SK-N-SH (cell line): Measurements from ENCODE around the gene PTPRF. TPM values are rescaled to one million over a fixed set of nuclear protein-coding genes. Genes with fewer than 3 reads are reported as not detected.

ENCODE experiments used
- CTCF ChIA-PET: fragments of 300-600, 350-600 bp; formaldehyde crosslinking; extraction: SDS; loops from one replicate; lab custom pipeline; 2021; lab: Yijun Ruan, JAX
- POLR2A ChIA-PET: fragments of 350-600 bp; sonication (Branson Sonifier 250); formaldehyde crosslinking; extraction: SDS; loops from one replicate; lab custom pipeline; 2020; ENCODE audit warnings: antibody characterized with exemption, inconsistent platforms; lab: Yijun Ruan, JAX
- DNase-seq: peaks from one replicate; pipeline ENCODE4 v3.0.0; 2012
- H2AFZ ChIP-seq: fragments of 200-600 bp; sonication (generic); 2 replicates; pipeline ENCODE4 v1.8.1; 2016; ENCODE audit warnings: antibody characterized with exemption, mild to moderate bottlenecking, low read depth
- H3F3A ChIP-seq: fragments of 200-600 bp; sonication (generic); replicated peaks from 2 replicates; pipeline ENCODE3; 2016; ENCODE audit warnings: antibody characterized with exemption, mild to moderate bottlenecking; ENCODE audit not compliant: insufficient read depth
- H3K27ac ChIP-seq, 2 experiments: fragments of 200-500 bp in 1 of 2; fragments of 200-600 bp in 1 of 2; sonication (Bioruptor generic) in 1 of 2; sonication (generic), shearing (Covaris generic) in 1 of 2; 2 replicates each; pipeline versions ENCODE4 v1.5.1 to v1.6.1; 2014 to 2016; ENCODE audit warnings: low read depth in 2 of 2, inconsistent platforms in 1 of 2, low read length in 1 of 2, mild to moderate bottlenecking in 1 of 2, mixed read lengths in 1 of 2
- H3K27me3 ChIP-seq: fragments of 200-600 bp; sonication (generic), shearing (Covaris generic); 2 replicates; pipeline ENCODE4 v1.6.1; 2016; ENCODE audit warnings: mixed run types; ENCODE audit not compliant: insufficient read depth
- H3K36me3 ChIP-seq, 2 experiments: fragments of 200-500 bp in 1 of 2; fragments of 200-600 bp in 1 of 2; sonication (Bioruptor generic) in 1 of 2; sonication (generic) in 1 of 2; replicated peaks in 1 of 2; 2 replicates each; pipeline versions ENCODE3 to v1.5.1; 2014 to 2016; ENCODE audit warnings: low read length in 1 of 2, mild to moderate bottlenecking in 1 of 2; ENCODE audit not compliant: insufficient read depth in 2 of 2, control insufficient read depth in 1 of 2
- H3K4me1 ChIP-seq, 2 experiments: fragments of 200-500 bp in 1 of 2; fragments of 200-600 bp in 1 of 2; sonication (Bioruptor generic) in 1 of 2; sonication (generic), shearing (Covaris generic) in 1 of 2; 2 replicates each; pipeline versions ENCODE4 v1.5.1 to v1.6.1; 2014 to 2016; ENCODE audit warnings: low read depth in 1 of 2, low read length in 1 of 2, mixed run types in 1 of 2; ENCODE audit not compliant: insufficient read depth in 2 of 2, control insufficient read depth in 1 of 2
- H3K4me2 ChIP-seq: fragments of 200-600 bp; sonication (generic), shearing (Covaris generic); 2 replicates; pipeline ENCODE4 v1.6.1; 2017; ENCODE audit warnings: mixed run types
- H3K4me3 ChIP-seq, 2 experiments: fragments of 200-500 bp in 1 of 2; fragments of 200-600 bp in 1 of 2; sonication (Bioruptor generic) in 1 of 2; sonication (generic), shearing (Covaris generic) in 1 of 2; 2 replicates each; pipeline versions ENCODE4 v1.5.1 to v1.8.1; 2014 to 2016; ENCODE audit warnings: low read depth in 2 of 2, inconsistent platforms in 1 of 2, low read length in 1 of 2, mild to moderate bottlenecking in 1 of 2, mixed read lengths in 1 of 2, moderate library complexity in 1 of 2
- H3K79me2 ChIP-seq: fragments of 200-600 bp; sonication (generic); 2 replicates; pipeline ENCODE4 v1.8.1; 2017; ENCODE audit warnings: mild to moderate bottlenecking; ENCODE audit not compliant: insufficient read depth
- H3K9ac ChIP-seq: fragments of 200-600 bp; sonication (generic); 2 replicates; pipeline ENCODE4 v1.6.1; 2017; ENCODE audit warnings: mixed run types
- H3K9me2 ChIP-seq: fragments of 200-600 bp; sonication (generic); 2 replicates; pipeline ENCODE4 v1.6.1; 2017; ENCODE audit warnings: mixed run types
- H3K9me3 ChIP-seq: fragments of 200-600 bp; sonication (generic); 2 replicates; pipeline ENCODE4 v1.6.1; 2017; ENCODE audit warnings: mixed run types, mild to moderate bottlenecking, moderate library complexity
- H4K20me1 ChIP-seq: fragments of 200-600 bp; sonication (generic); 2 replicates; pipeline ENCODE4 v1.6.1; 2017; ENCODE audit warnings: mild to moderate bottlenecking, mixed run types; ENCODE audit not compliant: insufficient read depth
- CHD2 ChIP-seq: fragments of 150-350 bp; IDR thresholded peaks from 2 replicates; pipeline ENCODE4 v1.6.1; 2018; ENCODE audit warnings: low read length; ENCODE audit not compliant: partially characterized antibody
- ELF1 ChIP-seq: IDR thresholded peaks from 2 replicates; pipeline ENCODE4 v1.4.0; 2012
- EP300 ChIP-seq, 2 experiments: IDR thresholded peaks; 2 replicates each; pipeline versions ENCODE4 v1.4.0 to v1.6.1; 2012; ENCODE audit warnings: borderline replicate concordance in 1 of 2, low read depth in 1 of 2, low read length in 1 of 2
- FOSL2 ChIP-seq: IDR thresholded peaks from 2 replicates; pipeline ENCODE4 v1.4.0; 2012; ENCODE audit warnings: low read depth, mild to moderate bottlenecking, moderate library complexity, borderline replicate concordance
- FOXJ3 ChIP-seq: sonication (generic); formaldehyde crosslinking; IDR thresholded peaks from 2 replicates; pipeline ENCODE4 v1.5.1; 2020; ENCODE audit warnings: mild to moderate bottlenecking, missing genetic modification reagents
- GABPA ChIP-seq: IDR thresholded peaks from 2 replicates; pipeline ENCODE4 v1.4.0; 2012; ENCODE audit warnings: low read depth, mild to moderate bottlenecking
- GATA2 ChIP-seq: sonication (generic); formaldehyde crosslinking; IDR thresholded peaks from 2 replicates; pipeline ENCODE4 v1.5.0; 2020; ENCODE audit warnings: mild to moderate bottlenecking, missing genetic modification reagents
- JUND ChIP-seq: IDR thresholded peaks from 2 replicates; pipeline ENCODE4 v1.4.0; 2012
- POLR2AphosphoS5 ChIP-seq: IDR thresholded peaks from 2 replicates; pipeline ENCODE4 v1.6.1; 2012; ENCODE audit warnings: low read depth, low read length
- RAD21 ChIP-seq: IDR thresholded peaks from 2 replicates; pipeline ENCODE4 v1.6.1; 2012; ENCODE audit warnings: mild to moderate bottlenecking, low read length
- TAF1 ChIP-seq: IDR thresholded peaks from 2 replicates; pipeline ENCODE4 v1.6.1; 2012; ENCODE audit warnings: low read depth, mild to moderate bottlenecking, low read length, moderate library complexity, borderline replicate concordance
- TEAD4 ChIP-seq: IDR thresholded peaks from 2 replicates; pipeline ENCODE4 v1.4.0; 2012; ENCODE audit warnings: mild to moderate bottlenecking, borderline replicate concordance; ENCODE audit not compliant: insufficient read depth
- YY1 ChIP-seq: IDR thresholded peaks from 2 replicates; pipeline ENCODE4 v1.4.0; 2012; ENCODE audit warnings: low read depth, mild to moderate bottlenecking
- WGBS: methylation state at CpG from one replicate; pipeline ENCODE4 v1.1.6; 2017; ENCODE audit warnings: low lambda C conversion rate; 5-methylcytosine and 5-hydroxymethylcytosine counted together
- polyA plus RNA-seq, 3 experiments: library from polyadenylated mRNA; depleted of rRNA; stranded (reverse); fragments of >200 nt; gene quantifications; 2 replicates each; pipeline ENCODE4 v1.2.3, GENCODE V29; 2012
- TF ChIP-seq, protein P1 (sequence below): fragments of 150-350 bp; IDR thresholded peaks from 2 replicates; pipeline ENCODE4 v1.6.1; 2017; ENCODE audit warnings: antibody characterized with exemption, low read length, low read depth, borderline replicate concordance
- TF ChIP-seq, protein P2 (sequence below): fragments of 150-350 bp; IDR thresholded peaks from 2 replicates; pipeline ENCODE4 v1.6.1; 2016; ENCODE audit warnings: mild to moderate bottlenecking, low read depth, low read length
- TF ChIP-seq, protein P3 (sequence below): IDR thresholded peaks from 2 replicates; pipeline ENCODE4 v1.4.0; 2012; ENCODE audit warnings: low read depth

The PTPRF gene
- polyA plus RNA-seq, 1 of the 3 experiments (the other 2 are of a cell fraction) = 72.7 TPM

DNA sequence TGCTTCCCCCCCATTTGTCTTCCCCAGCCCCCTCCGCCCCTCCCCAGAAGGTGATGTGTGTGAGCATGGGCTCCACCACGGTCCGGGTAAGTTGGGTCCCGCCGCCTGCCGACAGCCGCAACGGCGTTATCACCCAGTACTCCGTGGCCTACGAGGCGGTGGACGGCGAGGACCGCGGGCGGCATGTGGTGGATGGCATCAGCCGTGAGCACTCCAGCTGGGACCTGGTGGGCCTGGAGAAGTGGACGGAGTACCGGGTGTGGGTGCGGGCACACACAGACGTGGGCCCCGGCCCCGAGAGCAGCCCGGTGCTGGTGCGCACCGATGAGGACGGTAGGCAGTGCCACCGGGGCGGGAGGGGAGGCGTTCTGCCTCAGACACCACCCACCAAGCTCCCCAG is 67.0 kb downstream of the PTPRF start (continued):
- no peak for TF ChIP-seq TAF1

DNA sequence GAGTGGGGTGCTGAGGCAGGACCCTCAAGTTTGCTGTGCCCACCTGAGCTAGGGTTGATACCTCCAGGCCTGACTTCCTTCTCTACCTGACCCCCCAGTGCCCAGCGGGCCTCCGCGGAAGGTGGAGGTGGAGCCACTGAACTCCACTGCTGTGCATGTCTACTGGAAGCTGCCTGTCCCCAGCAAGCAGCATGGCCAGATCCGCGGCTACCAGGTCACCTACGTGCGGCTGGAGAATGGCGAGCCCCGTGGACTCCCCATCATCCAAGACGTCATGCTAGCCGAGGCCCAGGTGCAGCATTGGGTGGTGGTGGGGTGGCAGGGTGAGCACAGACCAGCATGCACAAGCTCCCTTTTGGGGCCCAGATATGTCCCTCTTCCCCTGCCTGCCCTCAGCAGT is 67.9 kb downstream of the PTPRF start:
- Histone ChIP-seq H3K9ac (no peak overlapping the region), H3K9me2 (no peaks in the 10 kb centered on the region), H3F3A (no peaks in the 10 kb centered on the region), H3K4me3 (no peak overlapping the region), H3K4me1 (no peaks in the 10 kb centered on the region), H3K4me2 (no peak overlapping the region), H4K20me1 (no peaks in the 10 kb centered on the region), H3K36me3 (peaks cover 0 to 10% of the 10 kb centered on the region in 2 experiments), H3K27me3 (no peaks in the 10 kb centered on the region), H3K79me2 (no peaks in the 10 kb centered on the region), H3K27ac (no peak overlapping the region), H2AFZ (no peak overlapping the region), H3K9me3 (no peaks in the 10 kb centered on the region)
- DNase-seq = no peak
- no peak for TF ChIP-seq JUND
- no peak for TF ChIP-seq FOSL2
- no peak for TF ChIP-seq TEAD4
- no peak for TF ChIP-seq POLR2AphosphoS5
- TF ChIP-seq EP300 (IDR thresholded peaks at IDR 0.05; ENCODE audit: borderline replicate concordance in 1 of 2, low read depth in 1 of 2, low read length in 1 of 2) = no peak
- TF ChIP-seq, protein P1, sequence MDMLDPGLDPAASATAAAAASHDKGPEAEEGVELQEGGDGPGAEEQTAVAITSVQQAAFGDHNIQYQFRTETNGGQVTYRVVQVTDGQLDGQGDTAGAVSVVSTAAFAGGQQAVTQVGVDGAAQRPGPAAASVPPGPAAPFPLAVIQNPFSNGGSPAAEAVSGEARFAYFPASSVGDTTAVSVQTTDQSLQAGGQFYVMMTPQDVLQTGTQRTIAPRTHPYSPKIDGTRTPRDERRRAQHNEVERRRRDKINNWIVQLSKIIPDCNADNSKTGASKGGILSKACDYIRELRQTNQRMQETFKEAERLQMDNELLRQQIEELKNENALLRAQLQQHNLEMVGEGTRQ = no peak
- no peak for TF ChIP-seq CHD2
- TF ChIP-seq GABPA = no peak
- TF ChIP-seq YY1 = no peak
- TF ChIP-seq ELF1 = no peak
- TF ChIP-seq GATA2 = no peak
- TF ChIP-seq RAD21 = no peak
- TF ChIP-seq, protein P2, sequence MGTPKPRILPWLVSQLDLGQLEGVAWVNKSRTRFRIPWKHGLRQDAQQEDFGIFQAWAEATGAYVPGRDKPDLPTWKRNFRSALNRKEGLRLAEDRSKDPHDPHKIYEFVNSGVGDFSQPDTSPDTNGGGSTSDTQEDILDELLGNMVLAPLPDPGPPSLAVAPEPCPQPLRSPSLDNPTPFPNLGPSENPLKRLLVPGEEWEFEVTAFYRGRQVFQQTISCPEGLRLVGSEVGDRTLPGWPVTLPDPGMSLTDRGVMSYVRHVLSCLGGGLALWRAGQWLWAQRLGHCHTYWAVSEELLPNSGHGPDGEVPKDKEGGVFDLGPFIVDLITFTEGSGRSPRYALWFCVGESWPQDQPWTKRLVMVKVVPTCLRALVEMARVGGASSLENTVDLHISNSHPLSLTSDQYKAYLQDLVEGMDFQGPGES = no peak
- TF ChIP-seq, protein P3, sequence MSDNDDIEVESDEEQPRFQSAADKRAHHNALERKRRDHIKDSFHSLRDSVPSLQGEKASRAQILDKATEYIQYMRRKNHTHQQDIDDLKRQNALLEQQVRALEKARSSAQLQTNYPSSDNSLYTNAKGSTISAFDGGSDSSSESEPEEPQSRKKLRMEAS = no peak
- TF ChIP-seq FOXJ3 (CRISPR knock-in tag) = no peak
- ChIA-PET POLR2A (no interaction called here), CTCF (no interaction called here)
- 100% methylated on average over 2 of the region's 11 CpGs for WGBS
